CD8-positive, alpha-beta memory T cell (primary cell): ENCODE results near the gene TRIP11. TPM values are rescaled to one million over a fixed set of nuclear protein-coding genes. Genes with fewer than 3 reads are reported as not detected.

ENCODE experiments used
- CTCF ChIA-PET: fragments of 350-600 bp; sonication (Branson Sonifier 250); formaldehyde crosslinking; loops from one replicate; lab custom pipeline; 2021; ENCODE audit warnings: antibody characterized with exemption; lab: Charles Lee
- POLR2A ChIA-PET: fragments of 350-600 bp; sonication (Branson Sonifier 250); formaldehyde crosslinking; loops from one replicate; lab custom pipeline; 2021; ENCODE audit warnings: antibody characterized with exemption; lab: Charles Lee
- DNase-seq, 5 donors: peaks; one replicate each; pipeline versions ENCODE4 v3.0.0 to v3.0.0-alpha.2; 2020 to 2022; ENCODE audit warnings: mixed read lengths in 1 of 5
- H3K27ac ChIP-seq: one replicate; pipeline ENCODE4 v1.7.0; 2013; ENCODE audit warnings: low read depth, mild to moderate bottlenecking, low read length, moderate library complexity
- H3K27me3 ChIP-seq: 2 replicates; pipeline ENCODE4 v1.7.0; 2013; ENCODE audit warnings: low read length, mild to moderate bottlenecking; ENCODE audit not compliant: insufficient read depth, poor library complexity, severe bottlenecking
- H3K36me3 ChIP-seq: 2 replicates; pipeline ENCODE4 v1.7.0; 2013; ENCODE audit warnings: mild to moderate bottlenecking, low read length, moderate library complexity; ENCODE audit not compliant: insufficient read depth
- H3K4me1 ChIP-seq: 2 replicates; pipeline ENCODE4 v1.7.0; 2013; ENCODE audit warnings: mild to moderate bottlenecking, low read length, moderate library complexity; ENCODE audit not compliant: insufficient read depth
- H3K4me3 ChIP-seq: 2 replicates; pipeline ENCODE4 v1.7.0; 2013; ENCODE audit warnings: mild to moderate bottlenecking, low read length
- H3K9me3 ChIP-seq: 2 replicates; pipeline ENCODE4 v1.7.0; 2013; ENCODE audit warnings: mild to moderate bottlenecking, low read length
- H3K27ac Mint-ChIP-seq, 8 donors: one replicate each; pipeline ENCODE4 v1.8.0; 2020 to 2021; ENCODE audit warnings: mixed read lengths in 8 of 8, mild to moderate bottlenecking in 6 of 8, inconsistent platforms in 3 of 8, moderate library complexity in 3 of 8
- H3K27me3 Mint-ChIP-seq, 2 donors: one replicate each; pipeline ENCODE4 v1.8.0; 2020 to 2021; ENCODE audit warnings: mixed read lengths in 2 of 2, mild to moderate bottlenecking in 1 of 2, moderate library complexity in 1 of 2
- H3K36me3 Mint-ChIP-seq, 3 donors: one replicate each; pipeline ENCODE4 v1.8.0; 2020 to 2021; ENCODE audit warnings: mixed read lengths in 3 of 3, inconsistent platforms in 1 of 3, mild to moderate bottlenecking in 1 of 3
- H3K4me1 Mint-ChIP-seq, 3 donors: one replicate each; pipeline ENCODE4 v1.8.0; 2020 to 2021; ENCODE audit warnings: mixed read lengths in 3 of 3, inconsistent platforms in 1 of 3, mild to moderate bottlenecking in 1 of 3
- H3K4me3 Mint-ChIP-seq, 7 donors: one replicate each; pipeline ENCODE4 v1.8.0; 2020 to 2021; ENCODE audit warnings: mixed read lengths in 7 of 7, mild to moderate bottlenecking in 6 of 7, moderate library complexity in 4 of 7, inconsistent platforms in 2 of 7
- H3K9me3 Mint-ChIP-seq, 5 donors: one replicate each; pipeline ENCODE4 v1.8.0; 2020 to 2022; ENCODE audit warnings: mixed read lengths in 5 of 5, mild to moderate bottlenecking in 3 of 5, moderate library complexity in 2 of 5, inconsistent platforms in 1 of 5
- polyA plus RNA-seq: library from polyadenylated mRNA; unstranded; fragments of 300-500 nt; fragmentation: Illumina TruSeq; gene quantifications from one replicate; pipeline ENCODE4 v1.2.3, GENCODE V29; 2021
- total RNA-seq, 2 experiments: library from RNA; stranded (reverse); gene quantifications; one replicate each; pipeline ENCODE4 v1.2.3, GENCODE V29; 2021

Gene TRIP11
- total and polyA plus RNA-seq, 3 experiments from 2014 or later: 45.7 to 75.2 (median 50.8) TPM

DNA sequence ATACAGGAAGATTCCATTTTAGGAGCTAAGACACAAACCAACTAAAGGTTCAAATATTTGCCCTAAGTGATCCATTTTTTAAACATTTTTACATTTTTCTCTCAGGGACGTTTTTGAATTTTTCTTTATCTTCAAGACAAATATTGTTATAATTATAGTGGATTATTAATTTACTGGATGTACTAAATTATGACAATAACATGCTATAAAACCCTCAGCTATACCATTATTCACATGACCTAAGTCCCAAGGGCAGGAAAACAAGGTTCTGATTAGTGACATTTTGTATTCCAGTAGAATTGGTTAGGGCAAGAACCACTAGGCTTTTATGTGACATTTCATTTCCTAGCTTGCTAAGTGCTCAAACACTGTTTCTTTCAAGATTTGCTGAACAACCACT is 75.8 kb downstream of the TRIP11 start:
- Histone ChIP-seq H3K9me3 (no peaks in the 10 kb centered on the region), H3K4me3 (no peak overlapping the region), H3K27ac (no peak overlapping the region), H3K27me3 (no peaks in the 10 kb centered on the region), H3K4me1 (peaks cover 11% of the 10 kb centered on the region), H3K36me3 (peaks cover 8% of the 10 kb centered on the region)
- ChIA-PET CTCF (no interaction called here), POLR2A (no interaction called here)
- Mint-ChIP-seq H3K27me3 (no peaks in the 10 kb centered on the region), H3K36me3 (peaks cover 0 to 12% (median 4%) of the 10 kb centered on the region in 3 donors), H3K9me3 (no peaks in the 10 kb centered on the region), H3K4me1 (peaks cover 10 to 16% (median 10%) of the 10 kb centered on the region in 3 donors), H3K4me3 (no peak overlapping the region), H3K27ac (peak overlapping the region in 1 of 8 donors; percentile 14)
- no peak for DNase-seq

DNA sequence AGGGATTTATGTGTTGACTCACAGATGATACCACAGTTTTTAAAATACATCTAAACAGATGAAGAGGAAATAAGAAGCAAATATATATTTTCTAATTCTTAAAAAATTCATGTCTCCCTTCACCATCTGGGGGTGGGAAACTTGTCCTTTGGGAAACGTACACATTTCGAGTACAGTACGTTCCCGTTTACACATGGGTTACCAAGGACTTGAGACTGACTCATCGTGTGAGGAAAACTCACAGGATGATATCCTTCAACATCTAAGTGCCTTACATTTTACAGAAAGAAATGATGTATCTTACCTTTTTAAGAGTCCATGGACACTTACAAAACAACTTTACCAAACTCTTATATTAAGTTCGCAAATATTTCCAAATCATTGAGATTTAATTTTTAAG is 76.4 kb downstream of the TRIP11 start:
- POLR2A ChIA-PET: no interaction called here
- peaks cover 6% of the 10 kb centered on the region for H3K4me1 ChIP-seq
- H3K4me3 Mint-ChIP-seq: no peak overlapping the region
- H3K9me3 ChIP-seq: no peaks in the 10 kb centered on the region
- peaks cover 0 to 7% (median 1%) of the 10 kb centered on the region in 3 donors for H3K36me3 Mint-ChIP-seq
- no peak for DNase-seq
- no peak overlapping the region for H3K4me3 ChIP-seq
- no peaks in the 10 kb centered on the region for H3K27me3 ChIP-seq
- no peak overlapping the region for H3K27ac ChIP-seq
- no peak overlapping the region for H3K27ac Mint-ChIP-seq
- peaks cover 3% of the 10 kb centered on the region for H3K36me3 ChIP-seq
- H3K27me3 Mint-ChIP-seq: no peaks in the 10 kb centered on the region
- peaks cover 4 to 11% (median 5%) of the 10 kb centered on the region in 3 donors for H3K4me1 Mint-ChIP-seq
- H3K9me3 Mint-ChIP-seq: no peaks in the 10 kb centered on the region
- CTCF ChIA-PET: no interaction called here

DNA sequence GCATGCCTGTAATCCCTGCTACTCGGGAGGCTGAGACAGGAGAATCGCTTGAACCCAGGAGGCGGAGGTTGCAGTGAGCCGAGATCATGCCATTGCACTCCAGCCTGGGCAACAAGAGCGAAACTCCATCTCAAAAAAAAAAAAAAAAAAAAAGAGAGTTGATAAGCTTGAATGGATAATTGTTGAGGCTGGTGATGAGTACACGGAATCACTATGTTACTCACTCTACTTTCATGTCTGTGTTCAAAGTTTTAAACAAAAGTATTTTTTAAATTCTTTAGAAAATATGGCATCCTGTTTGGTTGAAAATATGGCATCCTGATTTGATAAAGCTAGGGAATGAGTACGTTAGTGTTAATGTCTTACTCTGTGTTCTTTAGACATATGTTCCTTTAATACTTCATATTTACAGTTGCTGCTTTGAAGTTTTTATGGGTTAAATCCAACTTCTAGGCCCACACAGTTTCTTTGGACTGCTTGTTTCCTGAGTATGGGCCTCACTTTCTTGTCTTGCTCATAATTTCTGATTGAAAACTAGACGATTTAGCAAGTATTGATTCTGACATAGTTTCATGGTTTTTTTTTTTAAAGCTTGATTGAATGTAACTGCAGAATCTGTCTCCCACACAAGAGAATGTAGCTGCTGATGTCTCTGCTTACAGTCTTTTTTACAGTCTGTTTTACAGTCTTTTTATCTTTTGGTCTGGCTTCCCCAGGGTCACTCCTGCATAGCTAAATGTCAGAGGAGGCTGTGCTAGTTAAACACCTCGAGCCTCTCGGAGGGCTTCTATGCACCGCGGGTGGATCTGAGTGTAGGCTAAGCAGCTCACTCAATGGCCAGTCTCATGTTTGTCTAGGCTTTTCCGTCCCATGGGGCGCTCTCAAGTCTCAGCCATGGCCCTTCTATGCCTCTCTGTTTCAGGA is 78.3 kb downstream of the TRIP11 start:
- no peaks in the 10 kb centered on the region for H3K9me3 ChIP-seq
- H3K4me1 ChIP-seq: no peaks in the 10 kb centered on the region
- Mint-ChIP-seq H3K36me3 (no peaks in the 10 kb centered on the region), H3K4me1 (no peaks in the 10 kb centered on the region), H3K9me3 (no peaks in the 10 kb centered on the region), H3K4me3 (no peak overlapping the region), H3K27me3 (peaks cover 0 to 8% of the 10 kb centered on the region in 2 donors), H3K27ac (peak overlapping the region in 1 of 8 donors; percentile 81)
- ChIA-PET CTCF (no interaction called here), POLR2A (no interaction called here)
- H3K27me3 ChIP-seq: no peaks in the 10 kb centered on the region
- no peak for DNase-seq
- no peaks in the 10 kb centered on the region for H3K36me3 ChIP-seq
- H3K27ac ChIP-seq: no peak overlapping the region
- no peak overlapping the region for H3K4me3 ChIP-seq

DNA sequence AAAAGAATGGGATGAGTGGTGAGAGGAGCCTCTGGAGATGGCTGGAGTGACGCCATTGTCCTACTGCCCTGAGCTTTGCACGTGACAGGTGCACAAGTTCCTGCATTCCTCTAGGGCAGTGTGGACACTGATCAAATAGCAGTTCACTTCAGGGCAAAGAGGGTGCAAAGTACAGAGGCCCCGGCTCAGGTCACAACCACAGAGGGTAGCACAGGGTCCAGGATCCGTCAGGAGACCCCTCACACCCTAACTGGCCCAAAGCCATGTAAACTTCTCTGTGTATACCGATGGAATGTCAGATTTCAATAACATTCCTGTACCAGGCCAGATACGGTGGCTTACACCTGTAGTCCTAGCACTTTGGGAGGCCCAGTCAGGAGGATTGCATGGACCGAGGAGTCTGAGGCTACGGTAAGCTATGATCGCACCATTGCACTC is 82.0 kb downstream of the TRIP11 start:
- DNase-seq: no peak
- POLR2A ChIA-PET: interaction anchor here (0.6 kb wide), 1 partner anchor 241 kb away, joined by 4 read pairs; no protein-coding TSS in a partner anchor
- no peak overlapping the region for H3K4me3 Mint-ChIP-seq
- peaks cover 0 to 2% (median 0%) of the 10 kb centered on the region in 3 donors for H3K36me3 Mint-ChIP-seq
- CTCF ChIA-PET: interaction anchor here (1.6 kb wide), 1 partner anchor 12 kb away, joined by 3 read pairs; no protein-coding TSS in a partner anchor
- H3K36me3 ChIP-seq: no peaks in the 10 kb centered on the region
- no peaks in the 10 kb centered on the region for H3K9me3 Mint-ChIP-seq
- H3K27ac ChIP-seq: no peak overlapping the region
- no peaks in the 10 kb centered on the region for H3K4me1 ChIP-seq
- no peaks in the 10 kb centered on the region for H3K4me1 Mint-ChIP-seq
- no peaks in the 10 kb centered on the region for H3K9me3 ChIP-seq
- no peak overlapping the region for H3K27ac Mint-ChIP-seq
- H3K4me3 ChIP-seq: no peak overlapping the region
- peaks cover 2 to 20% of the 10 kb centered on the region in 2 donors for H3K27me3 Mint-ChIP-seq
- no peaks in the 10 kb centered on the region for H3K27me3 ChIP-seq

DNA sequence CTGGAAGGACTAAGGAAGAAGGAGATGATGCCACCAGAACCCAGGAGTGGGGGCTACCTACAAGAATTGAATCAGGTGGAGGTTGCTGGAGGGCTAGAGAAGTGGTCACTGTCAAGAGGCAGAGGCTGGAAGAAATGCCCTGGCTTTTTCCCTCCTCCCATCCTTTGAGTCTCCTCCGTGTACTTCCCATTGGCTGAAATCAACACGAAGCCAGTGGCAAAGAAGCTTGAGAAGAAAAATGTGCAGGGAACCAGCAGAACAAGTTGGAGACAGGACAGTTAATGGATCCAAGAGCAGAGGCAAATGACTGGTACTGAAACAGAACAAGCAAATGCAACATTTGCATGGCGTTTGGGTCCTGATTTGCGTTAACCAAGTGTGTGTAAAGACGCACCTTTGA is 83.2 kb downstream of the TRIP11 start:
- Histone ChIP-seq H3K4me1 (no peaks in the 10 kb centered on the region), H3K4me3 (no peak overlapping the region), H3K27me3 (no peaks in the 10 kb centered on the region), H3K9me3 (no peaks in the 10 kb centered on the region), H3K36me3 (no peaks in the 10 kb centered on the region), H3K27ac (no peak overlapping the region)
- no peaks in the 10 kb centered on the region for H3K4me1 Mint-ChIP-seq
- H3K27me3 Mint-ChIP-seq: peaks cover 2 to 23% of the 10 kb centered on the region in 2 donors
- no peak for DNase-seq
- H3K36me3 Mint-ChIP-seq: peaks cover 0 to 2% (median 0%) of the 10 kb centered on the region in 3 donors
- H3K4me3 Mint-ChIP-seq: no peak overlapping the region
- H3K9me3 Mint-ChIP-seq: no peaks in the 10 kb centered on the region
- no peak overlapping the region for H3K27ac Mint-ChIP-seq
- CTCF ChIA-PET: interaction anchor here (1.6 kb wide), 1 partner anchor 10 kb away, joined by 3 read pairs; no protein-coding TSS in a partner anchor
- POLR2A ChIA-PET: no interaction called here

DNA sequence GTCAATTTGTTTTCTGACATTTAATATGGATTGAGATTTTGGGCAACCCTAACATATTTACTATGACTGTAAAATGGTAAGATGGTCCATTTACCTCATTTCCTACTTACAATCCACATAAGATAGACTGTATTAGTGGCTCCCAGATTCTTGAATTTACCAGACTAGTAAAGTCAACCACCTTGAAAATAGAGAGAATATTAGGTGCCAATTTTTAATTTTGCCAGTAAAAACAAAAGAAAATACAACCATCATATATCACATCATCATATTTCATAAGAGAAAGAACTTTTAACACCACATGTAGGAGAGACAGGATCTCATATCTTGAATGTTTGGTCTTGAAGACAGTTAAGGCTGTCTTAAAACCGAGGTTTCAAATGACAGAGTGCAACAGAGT is 84.7 kb downstream of the TRIP11 start:
- no peaks in the 10 kb centered on the region for H3K9me3 Mint-ChIP-seq
- Histone ChIP-seq H3K4me1 (no peaks in the 10 kb centered on the region), H3K27ac (no peak overlapping the region), H3K4me3 (no peak overlapping the region), H3K27me3 (no peaks in the 10 kb centered on the region), H3K36me3 (no peaks in the 10 kb centered on the region), H3K9me3 (no peaks in the 10 kb centered on the region)
- H3K4me1 Mint-ChIP-seq: no peaks in the 10 kb centered on the region
- no peak overlapping the region for H3K27ac Mint-ChIP-seq
- peaks cover 0 to 2% (median 0%) of the 10 kb centered on the region in 3 donors for H3K36me3 Mint-ChIP-seq
- peaks cover 2 to 23% of the 10 kb centered on the region in 2 donors for H3K27me3 Mint-ChIP-seq
- no peak for DNase-seq
- H3K4me3 Mint-ChIP-seq: no peak overlapping the region
- ChIA-PET POLR2A (no interaction called here), CTCF (no interaction called here)

DNA sequence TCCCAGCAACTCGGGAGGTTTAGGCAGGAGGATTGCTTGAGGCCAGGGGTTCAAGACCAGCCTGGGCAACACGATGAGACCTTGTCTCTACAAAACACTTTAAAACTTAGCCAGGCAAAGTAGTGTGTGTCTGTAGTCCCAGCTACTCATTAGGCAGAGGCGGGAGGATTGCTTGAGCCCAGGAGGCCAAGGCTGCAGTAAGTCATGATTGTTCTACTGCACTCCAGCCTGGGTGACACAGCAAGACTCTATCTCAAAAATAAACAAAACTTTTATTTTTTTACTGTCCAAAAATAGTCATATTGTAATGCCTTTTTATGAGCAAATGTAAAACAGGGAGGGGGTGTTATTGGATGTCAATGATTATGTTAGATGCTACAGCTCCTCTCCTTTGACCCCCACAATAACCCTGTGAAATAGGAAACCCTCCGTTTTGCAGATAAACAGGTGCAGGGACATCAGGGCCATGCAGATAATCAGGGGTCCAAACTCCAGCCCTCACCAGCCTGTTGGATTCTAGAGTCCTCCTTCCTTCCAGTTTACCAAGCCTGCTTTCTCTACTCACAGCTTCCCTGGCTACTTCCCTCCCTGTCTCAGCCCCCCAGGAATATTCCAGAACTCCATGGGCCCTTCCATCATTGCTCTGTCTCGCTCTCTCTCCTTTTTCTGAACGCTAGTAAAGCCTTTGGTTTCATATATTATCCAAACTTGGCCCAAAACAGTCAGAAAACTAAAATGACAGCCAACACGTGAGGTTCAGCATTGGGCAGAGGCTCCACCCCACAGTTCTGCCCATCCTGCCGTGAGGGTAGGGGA is 86.5 kb downstream of the TRIP11 start:
- no peak overlapping the region for H3K4me3 ChIP-seq
- ChIA-PET CTCF (no interaction called here), POLR2A (no interaction called here)
- no peak overlapping the region for H3K27ac ChIP-seq
- no peaks in the 10 kb centered on the region for H3K36me3 ChIP-seq
- DNase-seq: no peak
- no peaks in the 10 kb centered on the region for H3K4me1 ChIP-seq
- peaks cover 0 to 2% (median 0%) of the 10 kb centered on the region in 3 donors for H3K36me3 Mint-ChIP-seq
- H3K4me1 Mint-ChIP-seq: peaks cover 0 to under 1% (median under 1%) of the 10 kb centered on the region in 3 donors
- H3K4me3 Mint-ChIP-seq: no peak overlapping the region
- no peaks in the 10 kb centered on the region for H3K27me3 ChIP-seq
- H3K27ac Mint-ChIP-seq: no peak overlapping the region
- H3K9me3 Mint-ChIP-seq: no peaks in the 10 kb centered on the region
- H3K9me3 ChIP-seq: no peaks in the 10 kb centered on the region
- H3K27me3 Mint-ChIP-seq: peaks cover 2 to 23% of the 10 kb centered on the region in 2 donors
